K562 (cell line): Measurements from ENCODE around the gene HEG1. TPM values are rescaled to one million over a fixed set of nuclear protein-coding genes. Genes with fewer than 3 reads are reported as not detected.

ENCODE experiments used
- ATAC-seq: fragments of 200-7000 bp; cut with Tn5 transposase; 3 replicates; pipeline ENCODE4 v1.9.1; 2020; ENCODE audit warnings: moderate library complexity
- BruUV-seq: library from RNA; stranded (reverse); fragments of 400-500 nt; replicated peaks from 2 replicates; lab custom pipeline; 2021; lab: Mats Ljungman, UMichigan
- CTCF ChIA-PET: fragments of 300-600 bp; formaldehyde crosslinking; extraction: SDS; loops from one replicate; lab custom pipeline; 2021; ENCODE audit warnings: low intra/inter-chr PET ratio; lab: Yijun Ruan, JAX
- POLR2A ChIA-PET: fragments of 300-600, 350-650 bp; sonication (Branson Sonifier 250); formaldehyde crosslinking; extraction: SDS; loops from one replicate; lab custom pipeline; 2021; ENCODE audit warnings: antibody characterized with exemption, inconsistent platforms; lab: Yijun Ruan, JAX
- DNase-seq, 4 experiments: peaks; one replicate each; pipeline versions ENCODE4 v3.0.0 to v3.0.0-alpha.2; 2011 to 2018; ENCODE audit warnings: low spot score in 3 of 4, mixed read lengths in 3 of 4; ENCODE audit errors: extremely low read depth in 1 of 4
- FAIRE-seq: peaks from 2 replicates; lab custom pipeline; 2011; peaks lifted over from hg19 to GRCh38; lab: Jason Lieb, UNC
- H2AFZ ChIP-seq: 2 replicates; pipeline ENCODE4 v1.6.0; 2011; ENCODE audit warnings: low read depth, low read length, control low read depth, inconsistent platforms
- H3K27ac ChIP-seq: fragments of 200-600 bp; 3 replicates; pipeline ENCODE4 v1.8.0; 2011; ENCODE audit warnings: low read depth, mild to moderate bottlenecking, control low read depth, inconsistent platforms, low read length, moderate library complexity, mixed read lengths; ENCODE audit errors: extremely low read depth
- H3K27me3 ChIP-seq, 2 experiments: fragments of 300-600 bp in 1 of 2; 2 replicates in 1 of 2; 3 replicates in 1 of 2; pipeline versions ENCODE4 v1.6.0 to v1.8.0; 2011; ENCODE audit warnings: inconsistent platforms in 2 of 2, low read length in 2 of 2, mild to moderate bottlenecking in 1 of 2, mixed read lengths in 1 of 2, moderate library complexity in 1 of 2; ENCODE audit not compliant: control insufficient read depth in 2 of 2, insufficient read depth in 2 of 2
- H3K36me3 ChIP-seq: fragments of 300-600 bp; 3 replicates; pipeline ENCODE4 v1.8.0; 2011; ENCODE audit warnings: mild to moderate bottlenecking, low read length, inconsistent platforms; ENCODE audit not compliant: control insufficient read depth, insufficient read depth
- H3K4me1 ChIP-seq, 2 experiments: fragments of 200-600 bp in 1 of 2; replicated peaks in 1 of 2; 2 replicates in 1 of 2; 3 replicates in 1 of 2; pipeline versions ENCODE4 v1.5.1 to v1.8.0; 2011; ENCODE audit warnings: inconsistent platforms in 2 of 2, low read length in 2 of 2, mild to moderate bottlenecking in 1 of 2, mixed read lengths in 1 of 2, moderate library complexity in 1 of 2; ENCODE audit not compliant: control insufficient read depth in 2 of 2, insufficient read depth in 2 of 2
- H3K4me2 ChIP-seq: 2 replicates; pipeline ENCODE4 v1.6.1; 2011; ENCODE audit warnings: low read length, control low read depth, inconsistent platforms, mixed read lengths; ENCODE audit not compliant: insufficient read depth
- H3K4me3 ChIP-seq: fragments of 200-600 bp; sonication (generic), shearing (Covaris generic); 2 replicates; pipeline ENCODE4 v1.5.1; 2016; ENCODE audit warnings: control low read depth, inconsistent platforms
- H3K79me2 ChIP-seq: fragments of 200-600 bp; 3 replicates; pipeline ENCODE4 v1.8.0; 2011; ENCODE audit warnings: low read length, inconsistent platforms; ENCODE audit not compliant: control insufficient read depth, insufficient read depth
- H3K9ac ChIP-seq, 2 experiments: 2 replicates each; pipeline versions ENCODE4 v1.6.0 to v1.6.1; 2011; ENCODE audit warnings: low read depth in 2 of 2, low read length in 2 of 2, control low read depth in 1 of 2, inconsistent platforms in 1 of 2, mild to moderate bottlenecking in 1 of 2, mixed read lengths in 1 of 2; ENCODE audit not compliant: insufficient read depth in 1 of 2
- H3K9me1 ChIP-seq: one replicate; pipeline ENCODE4 v1.6.0; 2011; ENCODE audit warnings: inconsistent platforms, mild to moderate bottlenecking, low read length, moderate library complexity; ENCODE audit not compliant: control insufficient read depth, insufficient read depth
- H3K9me3 ChIP-seq: replicated peaks from 2 replicates; pipeline ENCODE4 v1.5.1; 2011; ENCODE audit warnings: low read depth, low read length, inconsistent platforms; ENCODE audit not compliant: control insufficient read depth, insufficient read depth
- H4K20me1 ChIP-seq: replicated peaks from 2 replicates; pipeline ENCODE4 v1.6.1; 2011; ENCODE audit warnings: low read length, inconsistent platforms, mixed read lengths; ENCODE audit not compliant: control insufficient read depth, insufficient read depth
- BDP1 ChIP-seq: IDR thresholded peaks from 3 replicates; pipeline ENCODE4 v1.6.1; 2011; ENCODE audit not compliant: insufficient read length, insufficient read depth
- DNMT1 ChIP-seq: fragments of 450-650 bp; IDR thresholded peaks from 2 replicates; pipeline ENCODE4 v1.6.1; 2016; ENCODE audit warnings: antibody characterized with exemption, mild to moderate bottlenecking
- GATAD2A ChIP-seq: fragments of 450-650 bp; IDR thresholded peaks from 2 replicates; pipeline ENCODE4 v1.6.1; 2017
- NRF1 ChIP-seq, 2 experiments: fragments of 450-650 bp; IDR thresholded peaks in 1 of 2; conservative IDR thresholded peaks in 1 of 2; 2 replicates each; pipeline ENCODE4 v1.6.1; 2014; ENCODE audit warnings: mild to moderate bottlenecking in 2 of 2
- STAT6 ChIP-seq: sonication (generic); formaldehyde crosslinking; IDR thresholded peaks from 2 replicates; pipeline ENCODE4 v1.8.1; 2023; ENCODE audit warnings: mild to moderate bottlenecking, missing genetic modification reagents
- ZBTB11 ChIP-seq, 3 experiments: fragments of 200-800 bp in 1 of 3; fragments of 250-450 bp in 1 of 3; fragments of 450-650 bp in 1 of 3; sonication (Bioruptor Pico) in 1 of 3; sonication (Bioruptor generic) in 1 of 3; formaldehyde crosslinking in 1 of 3; IDR thresholded peaks; 2 replicates each; pipeline versions ENCODE4 v1.6.1 to v1.8.0; 2016 to 2022; ENCODE audit warnings: mild to moderate bottlenecking in 2 of 3, missing genetic modification characterization in 2 of 3, missing compliant biosample characterization in 1 of 3, moderate library complexity in 1 of 3
- WGBS: fragments of 100-300 bp; shearing (Covaris generic); methylation state at CpG from one replicate; pipeline ENCODE4 v1.1.6; 2016; ENCODE audit warnings: low coverage, mixed read lengths; ENCODE audit not compliant: insufficient coverage; ENCODE audit errors: missing lambda C conversion rate; 5-methylcytosine and 5-hydroxymethylcytosine counted together
- in situ Hi-C: fragments of 300-500 bp; cut with MboI; formaldehyde crosslinking; loops from 4 replicates; pipeline ENCODE4 v1.15.0; 2018; ENCODE audit warnings: inconsistent platforms, mixed read lengths
- intact Hi-C: fragments of 100-400 bp; cut with micrococcal nuclease; formaldehyde crosslinking; loops from 2 replicates; pipeline ENCODE4 v1.14.2; 2022
- polyA plus RNA-seq, 8 experiments: library from polyadenylated mRNA; depleted of rRNA in 4 of 8; stranded (reverse) in 5 of 8; unstranded in 3 of 8; fragments of >200 nt; fragmentation: Nextera tagmentation in 2 of 8; fragmentation: Illumina TruSeq in 1 of 8; extraction: Ambion mirVana in 2 of 8; extraction: Trizol in 1 of 8; gene quantifications; 2 replicates each; pipeline versions ENCODE4 v1.2.1 to v1.2.3, GENCODE V29; 2011 to 2014; ENCODE audit warnings: inconsistent platforms in 1 of 8, missing spikeins in 1 of 8
- total RNA-seq, 7 experiments: library from RNA; depleted of rRNA in 6 of 7; stranded (reverse); fragments of >200 nt in 6 of 7; fragmentation: Illumina TruSeq in 2 of 7; extraction: Trizol in 2 of 7; gene quantifications; 2 replicates each; pipeline versions ENCODE4 v1.2.1 to v1.2.3, GENCODE V29; 2011 to 2021; ENCODE audit warnings: low replicate concordance in 1 of 7
- TF ChIP-seq, protein P1 (sequence below): fragments of 450-650 bp; IDR thresholded peaks from 2 replicates; pipeline ENCODE4 v1.6.1; 2016; ENCODE audit warnings: borderline replicate concordance
- TF ChIP-seq, protein P2 (sequence below): sonication (generic); formaldehyde crosslinking; IDR thresholded peaks from 2 replicates; pipeline ENCODE4 v1.8.1; 2023; ENCODE audit warnings: mild to moderate bottlenecking, missing genetic modification reagents

Gene HEG1
- total and polyA plus RNA-seq, 9 of the 15 experiments (the other 6 are each of a cell fraction or from before 2014, with no cell fraction given): 0.24 TPM; not detected in 8

DNA sequence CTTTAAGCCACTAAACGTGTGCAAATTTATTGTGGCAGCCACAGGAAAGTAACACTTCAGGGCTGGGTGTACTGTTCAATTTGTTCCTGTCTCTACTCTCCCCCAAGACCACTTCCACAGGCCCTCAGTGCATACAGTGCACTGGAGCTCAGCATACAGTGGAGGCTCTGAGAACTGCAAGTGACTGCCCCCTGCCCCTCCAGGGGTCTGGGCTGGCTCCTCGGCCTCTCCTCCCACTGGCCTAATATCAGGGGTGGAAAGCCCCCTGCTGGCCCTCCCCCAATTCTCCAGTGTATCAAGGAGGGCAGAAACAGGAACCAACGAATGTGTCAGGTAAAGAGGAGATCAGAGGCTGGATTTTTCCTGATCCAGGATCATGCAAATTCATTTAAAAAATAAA is 19.9 kb upstream of the HEG1 start:
- in situ Hi-C loops (no loop called here), intact Hi-C loops (no loop called here)
- Histone ChIP-seq H3K9me1 (no peaks in the 10 kb centered on the region), H3K9ac (no peak overlapping the region), H3K4me1 (no peaks in the 10 kb centered on the region), H3K27me3 (peaks cover 0 to 4% of the 10 kb centered on the region in 2 experiments; a peak in 2 of 5 replicates), H3K9me3 (no peaks in the 10 kb centered on the region), H3K36me3 (no peaks in the 10 kb centered on the region), H3K4me3 (no peak overlapping the region), H2AFZ (no peak overlapping the region), H3K4me2 (no peak overlapping the region), H4K20me1 (no peaks in the 10 kb centered on the region), H3K27ac (no peak overlapping the region), H3K79me2 (no peaks in the 10 kb centered on the region)
- ATAC-seq (peak; percentile 47; the same call in 1 of the 3 replicates), DNase-seq (no peak), FAIRE-seq (no peak)
- POLR2A ChIA-PET: no interaction called here
- BruUV-seq: no TSS peak
- CTCF ChIA-PET: no interaction called here
- WGBS: 0% methylated on average over 3 of the region's 3 CpGs
- TF ChIP-seq NRF1 (conservative IDR thresholded peaks at IDR 0.05 in 1 of 2, IDR thresholded peaks at IDR 0.05 in 1 of 2): no peak
- no peak for TF ChIP-seq GATAD2A
- TF ChIP-seq, protein P1, sequence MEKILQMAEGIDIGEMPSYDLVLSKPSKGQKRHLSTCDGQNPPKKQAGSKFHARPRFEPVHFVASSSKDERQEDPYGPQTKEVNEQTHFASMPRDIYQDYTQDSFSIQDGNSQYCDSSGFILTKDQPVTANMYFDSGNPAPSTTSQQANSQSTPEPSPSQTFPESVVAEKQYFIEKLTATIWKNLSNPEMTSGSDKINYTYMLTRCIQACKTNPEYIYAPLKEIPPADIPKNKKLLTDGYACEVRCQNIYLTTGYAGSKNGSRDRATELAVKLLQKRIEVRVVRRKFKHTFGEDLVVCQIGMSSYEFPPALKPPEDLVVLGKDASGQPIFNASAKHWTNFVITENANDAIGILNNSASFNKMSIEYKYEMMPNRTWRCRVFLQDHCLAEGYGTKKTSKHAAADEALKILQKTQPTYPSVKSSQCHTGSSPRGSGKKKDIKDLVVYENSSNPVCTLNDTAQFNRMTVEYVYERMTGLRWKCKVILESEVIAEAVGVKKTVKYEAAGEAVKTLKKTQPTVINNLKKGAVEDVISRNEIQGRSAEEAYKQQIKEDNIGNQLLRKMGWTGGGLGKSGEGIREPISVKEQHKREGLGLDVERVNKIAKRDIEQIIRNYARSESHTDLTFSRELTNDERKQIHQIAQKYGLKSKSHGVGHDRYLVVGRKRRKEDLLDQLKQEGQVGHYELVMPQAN: no peak
- no peak for TF ChIP-seq DNMT1
- TF ChIP-seq BDP1: no peak
- TF ChIP-seq, protein P2, sequence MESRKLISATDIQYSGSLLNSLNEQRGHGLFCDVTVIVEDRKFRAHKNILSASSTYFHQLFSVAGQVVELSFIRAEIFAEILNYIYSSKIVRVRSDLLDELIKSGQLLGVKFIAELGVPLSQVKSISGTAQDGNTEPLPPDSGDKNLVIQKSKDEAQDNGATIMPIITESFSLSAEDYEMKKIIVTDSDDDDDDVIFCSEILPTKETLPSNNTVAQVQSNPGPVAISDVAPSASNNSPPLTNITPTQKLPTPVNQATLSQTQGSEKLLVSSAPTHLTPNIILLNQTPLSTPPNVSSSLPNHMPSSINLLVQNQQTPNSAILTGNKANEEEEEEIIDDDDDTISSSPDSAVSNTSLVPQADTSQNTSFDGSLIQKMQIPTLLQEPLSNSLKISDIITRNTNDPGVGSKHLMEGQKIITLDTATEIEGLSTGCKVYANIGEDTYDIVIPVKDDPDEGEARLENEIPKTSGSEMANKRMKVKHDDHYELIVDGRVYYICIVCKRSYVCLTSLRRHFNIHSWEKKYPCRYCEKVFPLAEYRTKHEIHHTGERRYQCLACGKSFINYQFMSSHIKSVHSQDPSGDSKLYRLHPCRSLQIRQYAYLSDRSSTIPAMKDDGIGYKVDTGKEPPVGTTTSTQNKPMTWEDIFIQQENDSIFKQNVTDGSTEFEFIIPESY (CRISPR knock-in tag): no peak
- TF ChIP-seq ZBTB11 (CRISPR knock-in tag; IDR thresholded peaks at IDR 0.05): no peak
- TF ChIP-seq STAT6 (CRISPR knock-in tag): no peak
